ENCODE results near the gene DENND2C.

DNA sequence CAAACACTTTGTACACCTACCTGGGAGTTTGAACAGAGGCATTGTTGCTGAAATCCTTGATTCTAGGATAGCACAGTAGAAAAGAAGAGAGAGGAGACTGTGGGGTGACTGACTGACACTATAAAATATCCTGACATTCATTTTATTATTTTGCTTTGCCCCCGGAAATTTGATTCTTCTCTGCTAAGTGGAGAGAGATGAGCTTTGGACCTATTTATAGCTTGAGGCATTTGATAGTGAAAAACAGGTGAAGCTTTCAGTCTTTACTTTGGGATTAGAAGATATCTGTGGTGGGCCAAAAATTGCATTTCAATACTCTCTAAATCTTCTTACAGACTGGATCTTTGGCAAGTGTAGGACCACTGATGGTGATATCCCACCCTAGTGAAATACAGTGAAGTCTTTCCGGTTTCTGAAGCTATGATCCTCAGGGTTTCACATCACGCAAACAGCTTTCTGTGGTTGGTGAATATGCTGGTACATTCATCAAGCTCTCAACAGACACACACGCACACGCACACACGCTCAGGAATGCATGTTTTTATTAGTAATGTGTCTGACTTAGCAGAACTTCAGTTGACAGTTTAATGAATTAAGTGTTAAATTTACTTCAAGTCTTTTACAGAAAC lies 25.7 kb upstream of the DENND2C start, which contains the start of gene AMPD1:
- no peak for TF ChIP-seq EZH2 (IDR thresholded peaks at IDR 0.05; ENCODE audit: borderline replicate concordance, low read depth, low read length, severe bottlenecking)
- TF ChIP-seq, protein P1, sequence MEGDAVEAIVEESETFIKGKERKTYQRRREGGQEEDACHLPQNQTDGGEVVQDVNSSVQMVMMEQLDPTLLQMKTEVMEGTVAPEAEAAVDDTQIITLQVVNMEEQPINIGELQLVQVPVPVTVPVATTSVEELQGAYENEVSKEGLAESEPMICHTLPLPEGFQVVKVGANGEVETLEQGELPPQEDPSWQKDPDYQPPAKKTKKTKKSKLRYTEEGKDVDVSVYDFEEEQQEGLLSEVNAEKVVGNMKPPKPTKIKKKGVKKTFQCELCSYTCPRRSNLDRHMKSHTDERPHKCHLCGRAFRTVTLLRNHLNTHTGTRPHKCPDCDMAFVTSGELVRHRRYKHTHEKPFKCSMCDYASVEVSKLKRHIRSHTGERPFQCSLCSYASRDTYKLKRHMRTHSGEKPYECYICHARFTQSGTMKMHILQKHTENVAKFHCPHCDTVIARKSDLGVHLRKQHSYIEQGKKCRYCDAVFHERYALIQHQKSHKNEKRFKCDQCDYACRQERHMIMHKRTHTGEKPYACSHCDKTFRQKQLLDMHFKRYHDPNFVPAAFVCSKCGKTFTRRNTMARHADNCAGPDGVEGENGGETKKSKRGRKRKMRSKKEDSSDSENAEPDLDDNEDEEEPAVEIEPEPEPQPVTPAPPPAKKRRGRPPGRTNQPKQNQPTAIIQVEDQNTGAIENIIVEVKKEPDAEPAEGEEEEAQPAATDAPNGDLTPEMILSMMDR (IDR thresholded peaks at IDR 0.05; ENCODE audit: borderline replicate concordance, extremely low read depth, low read length, poor library complexity, severe bottlenecking), result no peak

Data from DND-41 (cell line).